ENCODE measurements around the gene DUSP10.

Gene DUSP10

GRCh38 chr1:221741703-221742554, at the start of gene DUSP10:
Gene DUSP10 (minus strand): TSS chr1:221742089. CDS start chr1:221739744, 2,345 bp downstream.
- peak; percentile 97 for DNase-seq (ENCODE audit: low read depth)

DNA sequence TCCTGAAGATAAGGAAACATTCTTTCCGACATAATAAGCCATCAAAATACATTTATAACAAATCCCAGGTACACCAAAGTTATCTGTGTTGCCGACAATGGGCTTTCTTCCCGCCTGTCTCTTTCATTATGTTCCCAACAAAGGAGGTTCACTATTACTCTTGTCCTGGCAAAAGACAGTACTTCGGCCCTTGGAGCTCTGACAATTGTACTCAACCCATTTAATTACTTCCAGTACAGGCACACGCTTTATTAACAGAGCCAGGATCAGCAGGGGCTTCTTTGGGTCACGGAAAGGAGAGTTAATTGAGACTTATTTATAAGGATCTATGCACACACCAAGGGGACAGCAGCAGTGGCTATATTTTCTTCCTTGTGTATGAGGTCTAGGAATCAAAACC, 46.6 kb upstream of the DUSP10 start:
- no peak for DNase-seq (ENCODE audit: low read depth)

DNA sequence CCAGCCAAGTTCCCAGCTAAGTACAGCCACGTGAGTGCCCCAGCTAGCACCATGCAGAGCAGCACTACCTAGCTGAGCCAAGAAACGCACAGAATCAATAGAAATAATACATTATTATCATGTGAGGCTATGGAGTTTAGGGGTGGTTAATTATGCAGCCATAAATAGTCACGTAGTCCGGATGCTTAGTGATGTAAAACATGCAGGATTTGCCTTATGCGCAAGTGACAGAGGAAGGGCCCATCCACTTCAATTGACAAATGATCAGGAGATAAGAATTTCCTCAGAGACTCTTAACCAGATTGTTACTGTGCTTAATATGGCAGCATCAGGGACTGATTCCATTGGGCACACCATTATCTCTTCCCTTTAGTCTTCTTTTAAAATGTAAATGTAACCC, 44.8 kb upstream of the DUSP10 start:
- no peak for DNase-seq (ENCODE audit: low read depth)

DNA sequence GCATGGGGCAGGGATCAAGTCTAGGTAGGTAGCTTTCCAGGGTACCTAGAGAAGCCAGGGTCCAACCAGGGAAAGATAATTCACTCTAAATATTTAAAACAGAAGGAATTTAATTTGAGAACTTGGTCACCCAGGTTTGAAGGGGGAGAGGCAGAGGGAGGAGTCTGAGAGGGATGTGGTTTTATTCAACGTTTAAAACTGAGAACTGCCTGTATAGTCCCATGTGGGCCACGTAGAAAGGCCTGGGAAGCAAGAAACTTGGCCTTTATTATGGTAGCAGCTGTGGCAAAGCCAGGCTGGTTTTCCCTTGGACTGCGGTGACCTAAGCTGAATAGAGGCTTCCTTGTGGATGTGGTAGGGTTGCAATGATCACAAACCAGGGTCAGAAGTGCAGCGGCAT, 42.0 kb upstream of the DUSP10 start:
- no peak for DNase-seq (ENCODE audit: low read depth)

DNA sequence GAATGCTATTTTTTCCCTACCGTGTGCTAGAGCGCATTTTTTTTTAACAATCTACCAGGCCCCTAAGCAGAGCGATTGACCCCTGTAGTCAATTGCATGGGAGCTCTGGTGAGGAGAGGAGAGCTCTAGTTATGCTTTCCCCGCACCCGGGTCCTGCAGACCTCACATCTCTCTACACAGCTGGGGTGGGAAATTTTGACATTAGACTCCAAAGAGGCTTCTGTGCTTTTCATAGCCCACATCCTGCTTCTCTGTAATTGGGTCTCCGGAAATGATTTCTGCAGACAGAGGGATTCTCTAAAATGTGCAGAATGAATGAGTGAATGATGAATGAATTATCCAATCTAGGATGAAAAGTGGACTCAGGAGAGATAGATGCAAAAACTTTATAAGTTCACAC, 41.5 kb upstream of the DUSP10 start:
- DNase-seq (ENCODE audit: low read depth), result no peak

- no peak for DNase-seq (ENCODE audit: low read depth)
These were observed 41.1 kb upstream of the DUSP10 start for GRCh38 chr1:221782970-221783369.

DNA sequence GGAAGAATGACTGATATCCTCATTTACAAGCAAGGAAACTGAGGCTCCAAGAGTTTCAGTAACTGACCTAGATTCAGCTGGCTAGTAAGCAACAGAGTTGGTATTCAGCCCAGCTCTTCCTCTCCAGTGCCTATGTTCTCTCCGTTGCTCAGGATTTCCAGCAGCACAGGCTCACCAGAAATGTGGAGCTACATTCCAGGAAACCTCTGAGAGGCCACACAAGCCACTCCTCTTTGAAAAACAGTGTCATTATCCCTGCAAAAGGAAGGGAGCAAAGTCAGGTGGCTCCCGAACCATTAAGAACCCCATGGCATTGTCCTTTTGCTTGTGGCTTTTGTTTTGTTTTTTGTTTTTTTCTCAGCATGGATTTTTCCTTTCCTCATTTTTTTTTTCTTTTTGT, 40.6 kb upstream of the DUSP10 start:
- DNase-seq (ENCODE audit: low read depth), result no peak

GRCh38 chr1:221781102-221781755, 39.3 kb upstream of the DUSP10 start:
- DNase-seq (ENCODE audit: low read depth), result no peak

DNA sequence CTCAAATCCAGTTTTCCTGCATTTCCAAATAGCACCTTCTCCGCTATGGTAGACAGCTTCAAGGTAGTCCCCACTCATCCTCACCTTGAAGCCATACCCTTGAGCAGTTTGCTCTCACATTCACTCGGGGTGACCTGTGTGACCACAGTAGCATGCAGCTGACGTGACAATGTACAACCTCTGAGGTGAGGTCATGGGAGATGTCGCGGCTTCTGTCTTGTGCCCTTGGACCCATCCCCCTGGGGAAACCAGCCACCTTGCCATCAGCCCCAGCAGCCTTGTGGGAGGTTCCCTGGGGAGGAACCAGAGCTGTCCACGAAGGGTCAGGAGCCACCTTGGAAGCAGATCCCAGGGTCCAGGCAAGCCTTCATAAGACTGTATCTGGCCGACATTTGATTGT, 38.3 kb upstream of the DUSP10 start:
- DNase-seq (ENCODE audit: low read depth), result no peak

DNA sequence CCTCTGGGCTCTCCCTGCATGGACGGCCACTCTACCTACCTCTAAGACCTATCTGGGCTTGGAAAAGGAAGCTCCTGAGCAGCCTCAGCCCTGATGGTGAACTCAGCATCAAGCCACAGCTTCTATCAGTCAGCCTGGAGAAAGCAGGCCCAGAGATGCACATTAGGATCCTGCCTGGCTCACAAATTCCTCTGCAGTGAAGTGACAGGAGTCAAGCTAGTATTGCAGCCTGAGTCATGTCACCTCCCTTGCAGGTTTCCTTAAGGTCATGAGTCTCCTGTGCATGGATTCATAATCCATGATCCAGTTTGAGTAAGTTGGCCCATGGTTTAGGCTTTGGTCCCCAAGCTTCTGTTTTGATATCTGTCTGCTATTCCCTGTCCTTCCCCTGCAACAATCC, 37.9 kb upstream of the DUSP10 start:
- DNase-seq (ENCODE audit: low read depth), result no peak

GRCh38 chr1:221778535-221779142, 36.8 kb upstream of the DUSP10 start:
- no peak for DNase-seq (ENCODE audit: low read depth)

DNA sequence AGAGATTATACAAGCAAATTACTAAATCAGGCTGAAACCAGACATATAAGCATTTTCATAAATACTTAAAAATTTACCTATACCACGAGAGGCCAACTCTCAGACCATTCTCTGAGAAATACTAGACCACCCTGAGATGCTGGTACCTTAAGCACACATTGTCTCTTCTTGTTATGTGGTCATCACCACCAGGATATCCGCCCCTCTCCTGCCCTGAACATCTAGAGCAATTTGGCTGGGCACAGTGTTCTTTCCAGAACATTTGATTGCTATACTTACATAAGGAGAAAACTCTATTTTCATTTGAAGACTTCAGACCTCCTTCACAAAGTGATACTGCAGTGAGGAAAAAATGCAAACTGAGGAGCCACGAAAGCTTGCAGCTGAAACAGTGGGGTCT, 36.2 kb upstream of the DUSP10 start:
- no peak for DNase-seq (ENCODE audit: low read depth)

DNA sequence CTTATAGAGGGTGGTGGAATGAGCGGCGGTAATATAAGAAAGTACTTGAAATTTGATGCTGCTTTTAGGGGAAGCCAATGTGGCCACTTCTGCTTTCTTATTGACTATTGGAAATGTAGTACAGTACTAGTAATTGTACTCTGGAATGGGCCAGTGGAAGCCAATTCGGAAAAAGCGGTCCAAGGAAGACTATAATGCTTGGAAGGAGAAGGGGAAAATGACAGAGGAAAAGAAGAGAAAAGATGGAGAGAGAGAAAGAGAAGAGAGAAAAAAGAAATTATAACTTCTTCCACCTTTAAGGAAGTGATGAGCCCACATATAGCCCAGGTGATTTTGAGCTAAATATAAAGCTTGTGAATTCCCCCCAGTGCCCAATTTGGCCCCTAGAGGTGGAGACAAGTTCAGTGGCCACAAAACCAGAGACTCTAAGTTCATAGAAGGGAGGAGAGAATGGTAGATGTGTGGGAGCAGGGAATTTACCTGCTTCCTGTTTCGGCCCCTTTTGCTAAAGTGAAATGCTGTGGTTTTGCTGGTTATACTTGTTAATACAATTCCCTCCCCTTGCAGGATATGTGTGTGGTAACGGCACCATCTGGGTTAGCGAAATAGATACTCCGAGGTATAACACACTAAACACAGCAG, 35.7 kb upstream of the DUSP10 start:
- DNase-seq (ENCODE audit: low read depth), result no peak

DNA sequence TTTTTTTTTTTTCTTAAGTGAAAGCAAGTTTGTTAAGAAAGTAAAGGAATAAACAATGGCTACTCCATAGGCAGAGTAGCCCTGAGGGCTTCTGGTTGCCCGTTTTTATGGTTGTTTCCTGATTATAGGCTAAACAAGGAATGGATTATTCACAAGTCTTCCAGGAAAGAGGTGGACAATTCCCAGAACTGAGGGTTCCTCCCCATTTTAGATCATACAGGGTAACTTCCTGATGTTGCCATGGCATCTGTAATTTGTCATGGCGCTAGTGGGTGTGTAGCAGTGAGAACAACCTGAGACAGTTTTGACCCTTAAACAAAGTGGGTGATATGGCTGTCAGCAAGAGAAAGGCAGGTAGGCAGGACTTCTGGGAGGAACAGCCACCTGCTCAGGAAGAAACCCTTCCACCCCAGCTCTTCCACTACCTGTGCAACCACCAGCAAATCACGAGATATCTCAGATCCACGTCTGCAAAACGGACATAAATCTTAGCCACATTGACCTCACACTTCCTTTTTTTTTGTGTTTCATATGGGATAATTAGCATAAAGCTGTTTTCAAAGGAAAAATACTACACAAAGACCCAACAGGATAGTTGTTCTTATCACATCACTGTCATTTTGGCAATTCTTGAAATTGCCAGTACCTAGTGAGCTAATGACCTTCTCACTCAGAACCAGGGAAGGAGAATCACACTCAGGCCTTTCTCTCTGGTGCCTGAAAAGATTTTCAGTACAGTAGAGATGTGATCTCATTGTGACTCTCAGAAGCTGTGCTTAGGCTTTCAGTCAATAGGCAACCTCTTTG, 34.8 kb upstream of the DUSP10 start:
- no peak for DNase-seq (ENCODE audit: low read depth)

DNA sequence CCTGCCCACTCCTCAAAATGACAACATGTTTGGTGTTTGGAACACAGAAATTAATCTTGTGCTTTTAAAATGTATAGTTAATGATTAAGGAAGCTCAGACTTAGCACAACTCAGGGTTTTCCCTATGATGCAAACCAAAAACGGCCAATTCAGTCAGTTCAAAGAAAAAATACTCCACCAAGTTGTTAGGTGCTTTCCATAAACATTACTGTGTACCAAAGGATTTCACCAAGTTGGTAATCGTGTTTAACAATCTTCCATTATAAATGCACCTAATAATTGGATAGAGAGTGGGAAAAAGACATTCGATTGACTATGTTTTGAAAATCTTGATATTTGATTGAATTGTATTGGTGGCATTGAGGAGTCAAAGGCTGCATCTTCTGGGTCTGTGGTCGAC, 33.3 kb upstream of the DUSP10 start:
- DNase-seq (ENCODE audit: low read depth), result no peak

DNA sequence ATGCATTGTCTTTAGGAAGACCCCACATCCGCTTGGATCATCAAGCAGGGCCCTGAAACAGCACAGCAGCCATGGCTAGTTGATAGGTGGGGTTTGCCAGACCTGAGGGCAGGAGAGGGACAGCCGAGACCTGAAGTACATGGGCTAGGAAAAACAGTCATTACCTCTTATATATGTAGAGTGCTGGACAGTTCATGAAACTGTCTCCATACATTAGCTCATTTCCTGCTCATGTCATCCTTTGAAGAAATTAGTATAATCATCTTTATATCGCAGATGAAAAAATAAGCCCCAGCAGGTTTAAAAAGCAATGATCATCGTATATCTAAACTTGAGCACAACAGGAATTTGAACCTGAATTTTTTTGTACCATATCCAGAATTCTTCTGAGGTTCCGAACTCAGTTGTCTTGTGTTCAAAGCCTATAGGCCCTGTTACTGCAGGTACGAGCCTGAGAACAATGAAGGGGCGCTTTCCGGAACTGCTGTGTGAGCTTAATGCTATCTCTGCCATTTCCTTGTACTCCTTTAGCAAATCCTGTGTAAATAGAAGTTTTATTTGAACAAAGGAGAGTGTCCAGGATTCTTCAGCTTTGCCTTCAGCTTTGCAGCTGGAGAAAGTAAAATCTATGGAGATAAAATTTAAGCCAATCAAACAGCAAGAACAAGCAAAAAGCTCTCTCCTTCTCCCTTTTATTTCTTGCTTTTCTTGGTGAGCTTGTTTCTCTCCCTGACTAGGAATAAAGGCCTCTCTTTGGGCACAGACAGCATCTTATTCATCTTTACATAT, 32.4 kb upstream of the DUSP10 start:
- DNase-seq (ENCODE audit: low read depth), result no peak

GRCh38 chr1:221773383-221773782, 31.5 kb upstream of the DUSP10 start:
- no peak for DNase-seq (ENCODE audit: low read depth)

GRCh38 chr1:221772117-221772516, 30.2 kb upstream of the DUSP10 start:
- no peak for DNase-seq (ENCODE audit: low read depth)

- no peak for DNase-seq (ENCODE audit: low read depth)
These were observed 26.7 kb upstream of the DUSP10 start for GRCh38 chr1:221768444-221769066.

- no peak for DNase-seq (ENCODE audit: low read depth)
These were observed 24.3 kb upstream of the DUSP10 start for GRCh38 chr1:221766210-221766609.

- no peak for DNase-seq (ENCODE audit: low read depth)
These were observed 23.6 kb upstream of the DUSP10 start for GRCh38 chr1:221765527-221765926.
